Smooth muscle cell (in vitro differentiated cells): Measurements from ENCODE around the gene CENPN. TPM values are rescaled to one million over a fixed set of nuclear protein-coding genes. Genes with fewer than 3 reads are reported as not detected.

Experiments used
- DNase-seq: peaks from one replicate; lab custom pipeline; 2025; ENCODE audit not compliant: unreplicated experiment; lab: John Stamatoyannopoulos, UW
- H2AFZ ChIP-seq: fragments of 200-600 bp; sonication (generic); 2 replicates; pipeline ENCODE4 v1.6.0; 2016; ENCODE audit warnings: antibody characterized with exemption, low read depth, mild to moderate bottlenecking
- H3F3A ChIP-seq: fragments of 200-600 bp; sonication (generic); 2 replicates; pipeline ENCODE4 v1.6.0; 2017; ENCODE audit warnings: antibody characterized with exemption, low read depth
- H3K27ac ChIP-seq: fragments of 200-600 bp; sonication (generic); 2 replicates; pipeline ENCODE4 v1.5.1; 2016; ENCODE audit warnings: low read depth, mild to moderate bottlenecking
- H3K27me3 ChIP-seq: fragments of 200-600 bp; sonication (generic); 2 replicates; pipeline ENCODE4 v1.6.1; 2016; ENCODE audit warnings: low read depth, mild to moderate bottlenecking
- H3K36me3 ChIP-seq: fragments of 200-600 bp; sonication (generic); 2 replicates; pipeline ENCODE4 v1.5.1; 2016; ENCODE audit warnings: low read depth
- H3K4me1 ChIP-seq: fragments of 200-600 bp; sonication (generic); 2 replicates; pipeline ENCODE4 v1.5.1; 2016; ENCODE audit warnings: low read depth
- H3K4me2 ChIP-seq: fragments of 200-600 bp; sonication (generic); 2 replicates; pipeline ENCODE4 v1.6.0; 2016; ENCODE audit warnings: mild to moderate bottlenecking
- H3K4me3 ChIP-seq: fragments of 200-600 bp; sonication (generic); 2 replicates; pipeline ENCODE4 v1.5.1; 2016; ENCODE audit warnings: mild to moderate bottlenecking
- H3K79me2 ChIP-seq: fragments of 200-600 bp; sonication (generic); 2 replicates; pipeline ENCODE4 v1.6.0; 2016; ENCODE audit warnings: low read depth, mild to moderate bottlenecking
- H3K9ac ChIP-seq: fragments of 200-600 bp; sonication (generic); 2 replicates; pipeline ENCODE4 v1.6.0; 2016; ENCODE audit warnings: low read depth
- H3K9me3 ChIP-seq: fragments of 200-600 bp; sonication (generic); replicated peaks from 2 replicates; pipeline ENCODE4 v1.5.1; 2016; ENCODE audit warnings: low read depth
- H4K20me1 ChIP-seq: fragments of 200-600 bp; sonication (generic); 2 replicates; pipeline ENCODE4 v1.6.0; 2016; ENCODE audit warnings: low read depth
- WGBS: methylation state at CpG from one replicate; pipeline ENCODE4 v1.1.7; 2016; ENCODE audit warnings: low lambda C conversion rate; 5-methylcytosine and 5-hydroxymethylcytosine counted together
- polyA plus RNA-seq: library from polyadenylated mRNA; unstranded; fragments of >200 nt; fragmentation: Nextera tagmentation; extraction: Ambion mirVana; gene quantifications from 2 replicates; pipeline ENCODE4 v1.2.1, GENCODE V29; 2016
- total RNA-seq: library from RNA; depleted of rRNA; stranded (reverse); fragments of >200 nt; gene quantifications from 2 replicates; pipeline ENCODE4 v1.2.3, GENCODE V29; 2014
- TF ChIP-seq, protein P1 (sequence below): fragments of 200-600 bp; sonication (generic); IDR thresholded peaks from 2 replicates; pipeline ENCODE4 v1.5.1; 2017; ENCODE audit warnings: borderline replicate concordance, mild to moderate bottlenecking, antibody characterized with exemption; ENCODE audit not compliant: insufficient read depth, poor library complexity, severe bottlenecking

Gene CENPN
- total and polyA plus RNA-seq, 2 experiments from 2014 or later, result 18.8 to 25.1 TPM

DNA sequence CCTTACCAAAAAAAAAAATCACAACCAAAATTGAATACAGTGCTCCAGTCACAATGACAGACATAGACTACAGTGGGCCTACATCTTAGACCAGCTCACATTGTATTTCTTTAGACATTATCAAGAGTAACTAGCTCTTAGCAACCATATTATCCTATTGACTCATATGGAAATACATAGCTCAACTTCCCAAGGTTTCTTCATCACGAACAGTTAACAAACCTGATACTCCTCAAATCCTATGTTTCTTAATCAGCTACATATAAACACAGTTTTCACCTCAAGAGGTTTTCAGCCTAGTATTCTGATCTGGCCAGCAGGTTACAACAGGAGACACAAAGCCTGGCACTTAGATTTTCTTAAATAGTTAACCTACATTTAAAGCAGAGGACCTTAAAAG lies 30.1 kb upstream of the CENPN start:
- WGBS, result 97% methylated on average over 1 of the region's 1 CpG
- H2AFZ ChIP-seq, result no peak overlapping the region
- peaks cover 4% of the 10 kb centered on the region for H3K4me1 ChIP-seq
- no peak overlapping the region for H3K9ac ChIP-seq
- no peaks in the 10 kb centered on the region for H3F3A ChIP-seq
- H3K27ac ChIP-seq, result no peak overlapping the region
- TF ChIP-seq, protein P1, sequence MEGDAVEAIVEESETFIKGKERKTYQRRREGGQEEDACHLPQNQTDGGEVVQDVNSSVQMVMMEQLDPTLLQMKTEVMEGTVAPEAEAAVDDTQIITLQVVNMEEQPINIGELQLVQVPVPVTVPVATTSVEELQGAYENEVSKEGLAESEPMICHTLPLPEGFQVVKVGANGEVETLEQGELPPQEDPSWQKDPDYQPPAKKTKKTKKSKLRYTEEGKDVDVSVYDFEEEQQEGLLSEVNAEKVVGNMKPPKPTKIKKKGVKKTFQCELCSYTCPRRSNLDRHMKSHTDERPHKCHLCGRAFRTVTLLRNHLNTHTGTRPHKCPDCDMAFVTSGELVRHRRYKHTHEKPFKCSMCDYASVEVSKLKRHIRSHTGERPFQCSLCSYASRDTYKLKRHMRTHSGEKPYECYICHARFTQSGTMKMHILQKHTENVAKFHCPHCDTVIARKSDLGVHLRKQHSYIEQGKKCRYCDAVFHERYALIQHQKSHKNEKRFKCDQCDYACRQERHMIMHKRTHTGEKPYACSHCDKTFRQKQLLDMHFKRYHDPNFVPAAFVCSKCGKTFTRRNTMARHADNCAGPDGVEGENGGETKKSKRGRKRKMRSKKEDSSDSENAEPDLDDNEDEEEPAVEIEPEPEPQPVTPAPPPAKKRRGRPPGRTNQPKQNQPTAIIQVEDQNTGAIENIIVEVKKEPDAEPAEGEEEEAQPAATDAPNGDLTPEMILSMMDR, result no peak
- no peaks in the 10 kb centered on the region for H3K27me3 ChIP-seq
- H3K36me3 ChIP-seq, result no peaks in the 10 kb centered on the region
- H3K79me2 ChIP-seq, result no peaks in the 10 kb centered on the region
- no peaks in the 10 kb centered on the region for H3K9me3 ChIP-seq
- no peak for DNase-seq
- H3K4me3 ChIP-seq, result no peak overlapping the region
- H3K4me2 ChIP-seq, result no peak overlapping the region
- H4K20me1 ChIP-seq, result peaks cover 12% of the 10 kb centered on the region

- H3K27me3 ChIP-seq, result no peaks in the 10 kb centered on the region
- H3K9me3 ChIP-seq, result no peaks in the 10 kb centered on the region
- H3F3A ChIP-seq, result no peaks in the 10 kb centered on the region
- no peaks in the 10 kb centered on the region for H3K4me1 ChIP-seq
- no peak overlapping the region for H3K27ac ChIP-seq
- TF ChIP-seq, protein P1, result no peak
- H3K4me2 ChIP-seq, result no peak overlapping the region
- no peak for DNase-seq
- peaks cover 10% of the 10 kb centered on the region for H3K79me2 ChIP-seq
- no peak overlapping the region for H3K9ac ChIP-seq
- H2AFZ ChIP-seq, result no peak overlapping the region
- H3K36me3 ChIP-seq, result no peaks in the 10 kb centered on the region
- H3K4me3 ChIP-seq, result no peak overlapping the region
- H4K20me1 ChIP-seq, result peaks cover 38% of the 10 kb centered on the region
Measured at GRCh38 chr16:80981103-80981502, 25.9 kb upstream of the CENPN start.

GRCh38 chr16:80982646-80983045 lies 24.4 kb upstream of the CENPN start:
- WGBS, result 74% methylated on average over 4 of the region's 4 CpGs
- Histone ChIP-seq H3K4me1 (peaks cover 2% of the 10 kb centered on the region), H3K27ac (no peak overlapping the region), H3K79me2 (peaks cover 17% of the 10 kb centered on the region), H4K20me1 (peaks cover 44% of the 10 kb centered on the region), H3F3A (no peaks in the 10 kb centered on the region), H3K9me3 (no peaks in the 10 kb centered on the region), H3K36me3 (no peaks in the 10 kb centered on the region), H3K27me3 (no peaks in the 10 kb centered on the region), H2AFZ (no peak overlapping the region), H3K4me3 (no peak overlapping the region), H3K4me2 (no peak overlapping the region), H3K9ac (no peak overlapping the region)
- DNase-seq, result no peak
- TF ChIP-seq, protein P1, result no peak

- Histone ChIP-seq H2AFZ (no peak overlapping the region), H3K9ac (no peak overlapping the region), H3K4me1 (peaks cover 2% of the 10 kb centered on the region), H4K20me1 (peaks cover 49% of the 10 kb centered on the region), H3K79me2 (peaks cover 33% of the 10 kb centered on the region), H3K9me3 (no peaks in the 10 kb centered on the region), H3K4me3 (no peak overlapping the region), H3F3A (no peaks in the 10 kb centered on the region), H3K36me3 (no peaks in the 10 kb centered on the region), H3K4me2 (no peak overlapping the region), H3K27ac (no peak overlapping the region), H3K27me3 (no peaks in the 10 kb centered on the region)
- 87% methylated on average over 6 of the region's 6 CpGs for WGBS
- no peak for DNase-seq
- TF ChIP-seq, protein P1, result no peak
Measured at GRCh38 chr16:80984124-80984892, 22.7 kb upstream of the CENPN start.
